ENCODE results near the gene NRDC. TPM values are rescaled to one million over a fixed set of nuclear protein-coding genes. Genes with fewer than 3 reads are reported as not detected.

Gene NRDC
- polyA plus RNA-seq, 2 of the 4 experiments (the other 2 are of a cell fraction), result 129 to 162 TPM

DNA sequence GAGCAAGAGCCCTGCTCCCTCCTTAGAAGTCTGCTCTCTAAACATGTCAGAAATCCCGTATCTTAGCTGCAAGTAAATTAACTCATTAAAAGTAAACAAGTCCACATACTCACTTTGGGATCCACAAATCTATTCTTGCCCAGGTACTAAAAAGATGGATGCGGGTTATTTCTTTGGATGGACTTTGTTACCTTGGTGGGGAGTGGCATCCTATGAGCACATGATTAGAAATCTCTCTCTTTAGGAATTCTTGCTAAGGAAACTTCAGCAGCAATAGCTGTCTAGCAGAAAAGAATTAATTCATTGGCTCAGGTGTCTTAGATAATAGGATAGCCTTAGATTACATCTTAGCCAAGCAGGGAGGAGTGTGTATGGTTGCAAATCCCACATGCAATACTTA, 25.2 kb downstream of the NRDC start (continued):
- TF ChIP-seq, protein P1, sequence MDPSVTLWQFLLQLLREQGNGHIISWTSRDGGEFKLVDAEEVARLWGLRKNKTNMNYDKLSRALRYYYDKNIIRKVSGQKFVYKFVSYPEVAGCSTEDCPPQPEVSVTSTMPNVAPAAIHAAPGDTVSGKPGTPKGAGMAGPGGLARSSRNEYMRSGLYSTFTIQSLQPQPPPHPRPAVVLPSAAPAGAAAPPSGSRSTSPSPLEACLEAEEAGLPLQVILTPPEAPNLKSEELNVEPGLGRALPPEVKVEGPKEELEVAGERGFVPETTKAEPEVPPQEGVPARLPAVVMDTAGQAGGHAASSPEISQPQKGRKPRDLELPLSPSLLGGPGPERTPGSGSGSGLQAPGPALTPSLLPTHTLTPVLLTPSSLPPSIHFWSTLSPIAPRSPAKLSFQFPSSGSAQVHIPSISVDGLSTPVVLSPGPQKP (IDR thresholded peaks at IDR 0.05; ENCODE audit: low read depth, low read length), result no peak

DNA sequence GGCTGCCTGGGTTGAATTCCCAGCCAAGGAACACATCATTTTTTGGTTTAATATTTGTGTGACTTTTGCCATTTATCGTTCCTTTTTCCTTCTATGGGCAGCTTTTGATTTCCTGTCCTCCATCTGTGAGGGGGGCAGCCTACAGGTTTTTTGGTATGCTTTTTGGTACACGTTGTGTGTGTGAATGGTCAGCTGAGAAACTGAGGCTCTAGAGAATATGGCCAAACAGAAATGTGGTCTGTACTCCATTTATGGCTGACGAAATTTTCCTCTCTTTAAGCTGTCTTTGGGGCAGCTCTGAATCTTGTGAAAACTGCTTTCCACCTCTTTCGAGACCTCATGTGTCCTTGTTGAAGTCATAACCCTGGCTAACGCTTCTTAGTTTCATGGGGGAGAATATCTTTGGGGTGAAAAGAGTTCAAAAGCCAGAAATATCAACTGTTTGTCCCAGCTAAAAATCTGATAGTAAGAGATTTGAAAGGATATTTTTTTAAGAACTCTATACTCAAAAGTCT, 26.6 kb downstream of the NRDC start:
- H3K4me3 ChIP-seq, result no peak overlapping the region
- no peaks in the 10 kb centered on the region for H3K9me3 ChIP-seq
- TF ChIP-seq ZFP36 (IDR thresholded peaks at IDR 0.05; ENCODE audit: borderline replicate concordance, partially characterized antibody) (no peak), POLR2AphosphoS2 (conservative IDR thresholded peaks at IDR 0.05; ENCODE audit: low read length) (no peak), MAZ (IDR thresholded peaks at IDR 0.05; ENCODE audit: borderline replicate concordance, low read depth, low read length) (no peak)
- FAIRE-seq (no peak), DNase-seq (ENCODE audit: low read depth in 1 of 2, low spot score in 1 of 2) (no peak), ATAC-seq (no peak)
- POLR2A ChIA-PET, result no interaction called here
- CTCF ChIA-PET, result interaction anchor here (0.8 kb wide), 1 partner anchor 134 kb away, joined by 3 read pairs; no protein-coding TSS in a partner anchor
- H3K4me1 ChIP-seq, result no peaks in the 10 kb centered on the region
- H3K27ac ChIP-seq, result no peak overlapping the region
- H3K4me2 ChIP-seq, result no peak overlapping the region
- 77% methylated on average over 5 of the region's 5 CpGs for WGBS (ENCODE audit: missing lambda C conversion rate)

DNA sequence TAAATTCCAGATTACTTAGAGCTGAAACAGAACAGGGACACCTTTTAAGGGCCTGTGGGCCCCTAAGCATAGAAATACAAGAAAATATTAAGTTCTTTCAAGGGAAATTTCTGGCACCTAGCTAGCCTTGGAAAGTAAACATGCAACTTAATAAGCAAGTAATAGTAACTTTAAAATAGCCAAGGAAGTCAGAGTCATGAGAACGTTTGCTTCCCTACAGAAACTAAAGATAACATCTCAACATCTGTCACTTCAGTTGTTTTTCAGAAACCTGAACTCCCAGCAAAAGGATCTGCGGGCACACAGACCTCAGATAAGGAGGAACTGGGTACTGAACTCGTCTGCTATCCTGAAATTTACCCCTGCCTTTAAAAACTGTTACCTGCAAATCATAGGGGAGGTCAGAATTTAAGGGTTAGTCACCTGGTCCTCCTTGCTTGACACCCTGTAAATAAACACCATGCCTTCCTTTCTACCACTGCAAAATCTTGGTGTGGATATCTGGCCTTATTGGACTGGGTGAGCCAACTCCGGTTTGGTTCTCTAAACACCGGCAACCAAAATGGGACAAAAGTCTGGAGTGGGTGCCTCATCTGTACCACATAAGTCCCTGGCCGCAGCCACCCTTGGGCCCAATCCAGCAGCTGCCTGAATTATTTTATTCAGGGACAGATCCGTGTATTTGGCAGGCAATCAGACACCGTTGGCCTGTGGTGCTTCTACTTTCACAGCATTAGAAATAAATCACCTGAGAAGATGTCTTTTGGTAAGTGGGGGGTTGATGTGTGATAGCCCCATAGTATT, 27.9 kb downstream of the NRDC start:
- ATAC-seq, result no peak
- Histone ChIP-seq H3K9me3 (no peaks in the 10 kb centered on the region), H3K4me3 (no peak overlapping the region), H3K4me1 (no peaks in the 10 kb centered on the region), H3K27ac (no peak overlapping the region), H3K4me2 (no peak overlapping the region)
- ChIA-PET CTCF (interaction anchor here (0.9 to 1.6 kb wide), 2 partner anchors 10 to 31 kb away, joined by 3 to 5 read pairs; no protein-coding TSS in a partner anchor), POLR2A (no interaction called here)
- no peak for TF ChIP-seq TP53 (CRISPR knock-in tag; IDR thresholded peaks at IDR 0.05)
- no peak for TF ChIP-seq RFX5 (IDR thresholded peaks at IDR 0.05)
- TF ChIP-seq KDM1A (IDR thresholded peaks at IDR 0.05; ENCODE audit: low read depth), result no peak
- TF ChIP-seq POLR2AphosphoS2 (conservative IDR thresholded peaks at IDR 0.05; ENCODE audit: low read length), result no peak
- no peak for TF ChIP-seq NFE2L2 (conservative IDR thresholded peaks at IDR 0.05; ENCODE audit: low read length)
- TF ChIP-seq, protein P2, sequence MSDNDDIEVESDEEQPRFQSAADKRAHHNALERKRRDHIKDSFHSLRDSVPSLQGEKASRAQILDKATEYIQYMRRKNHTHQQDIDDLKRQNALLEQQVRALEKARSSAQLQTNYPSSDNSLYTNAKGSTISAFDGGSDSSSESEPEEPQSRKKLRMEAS (IDR thresholded peaks at IDR 0.05), result no peak
- no peak for TF ChIP-seq JUNB (IDR thresholded peaks at IDR 0.05)
- TF ChIP-seq, protein P3, sequence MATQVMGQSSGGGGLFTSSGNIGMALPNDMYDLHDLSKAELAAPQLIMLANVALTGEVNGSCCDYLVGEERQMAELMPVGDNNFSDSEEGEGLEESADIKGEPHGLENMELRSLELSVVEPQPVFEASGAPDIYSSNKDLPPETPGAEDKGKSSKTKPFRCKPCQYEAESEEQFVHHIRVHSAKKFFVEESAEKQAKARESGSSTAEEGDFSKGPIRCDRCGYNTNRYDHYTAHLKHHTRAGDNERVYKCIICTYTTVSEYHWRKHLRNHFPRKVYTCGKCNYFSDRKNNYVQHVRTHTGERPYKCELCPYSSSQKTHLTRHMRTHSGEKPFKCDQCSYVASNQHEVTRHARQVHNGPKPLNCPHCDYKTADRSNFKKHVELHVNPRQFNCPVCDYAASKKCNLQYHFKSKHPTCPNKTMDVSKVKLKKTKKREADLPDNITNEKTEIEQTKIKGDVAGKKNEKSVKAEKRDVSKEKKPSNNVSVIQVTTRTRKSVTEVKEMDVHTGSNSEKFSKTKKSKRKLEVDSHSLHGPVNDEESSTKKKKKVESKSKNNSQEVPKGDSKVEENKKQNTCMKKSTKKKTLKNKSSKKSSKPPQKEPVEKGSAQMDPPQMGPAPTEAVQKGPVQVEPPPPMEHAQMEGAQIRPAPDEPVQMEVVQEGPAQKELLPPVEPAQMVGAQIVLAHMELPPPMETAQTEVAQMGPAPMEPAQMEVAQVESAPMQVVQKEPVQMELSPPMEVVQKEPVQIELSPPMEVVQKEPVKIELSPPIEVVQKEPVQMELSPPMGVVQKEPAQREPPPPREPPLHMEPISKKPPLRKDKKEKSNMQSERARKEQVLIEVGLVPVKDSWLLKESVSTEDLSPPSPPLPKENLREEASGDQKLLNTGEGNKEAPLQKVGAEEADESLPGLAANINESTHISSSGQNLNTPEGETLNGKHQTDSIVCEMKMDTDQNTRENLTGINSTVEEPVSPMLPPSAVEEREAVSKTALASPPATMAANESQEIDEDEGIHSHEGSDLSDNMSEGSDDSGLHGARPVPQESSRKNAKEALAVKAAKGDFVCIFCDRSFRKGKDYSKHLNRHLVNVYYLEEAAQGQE (IDR thresholded peaks at IDR 0.05), result no peak
- no peak for TF ChIP-seq RCOR1 (IDR thresholded peaks at IDR 0.05; ENCODE audit: low read depth, low read length)
- no peak for TF ChIP-seq RNF2 (IDR thresholded peaks at IDR 0.05; ENCODE audit: borderline replicate concordance, low read depth)
- TF ChIP-seq KDM5A (IDR thresholded peaks at IDR 0.05), result no peak
- no peak for TF ChIP-seq NPAS2 (CRISPR knock-in tag; IDR thresholded peaks at IDR 0.05; ENCODE audit: borderline replicate concordance)
- no peak for TF ChIP-seq RAD21 (conservative IDR thresholded peaks at IDR 0.05 in 1 of 2, IDR thresholded peaks at IDR 0.05 in 1 of 2)
- no peak for TF ChIP-seq GATA3 (IDR thresholded peaks at IDR 0.05; ENCODE audit: borderline replicate concordance)
- TF ChIP-seq MAZ (IDR thresholded peaks at IDR 0.05; ENCODE audit: borderline replicate concordance, low read depth, low read length), result no peak
- TF ChIP-seq ZC3H11A (IDR thresholded peaks at IDR 0.05), result no peak
- TF ChIP-seq POLR2A (IDR thresholded peaks at IDR 0.05; ENCODE audit: low read length), result no peak
- no peak for TF ChIP-seq EP300 (IDR thresholded peaks at IDR 0.05)
- no peak for TF ChIP-seq RARB (CRISPR knock-in tag; IDR thresholded peaks at IDR 0.05)
- TF ChIP-seq, protein P1 (IDR thresholded peaks at IDR 0.05; ENCODE audit: low read depth, low read length), result no peak
- FAIRE-seq, result no peak
- WGBS (ENCODE audit: missing lambda C conversion rate), result 78% methylated on average over 8 of the region's 8 CpGs
- no peak for DNase-seq (ENCODE audit: low read depth in 1 of 2, low spot score in 1 of 2)

All from A549 (cell line).